A673 (cell line): ENCODE measurements around the gene MTCH1. TPM values are rescaled to one million over a fixed set of nuclear protein-coding genes. Genes with fewer than 3 reads are reported as not detected.

ENCODE experiments used
- BruUV-seq: library from RNA; stranded (reverse); fragments of 400-500 nt; replicated peaks from 2 replicates; lab custom pipeline; 2021; lab: Mats Ljungman, UMichigan
- CTCF ChIA-PET: fragments of 300-600 bp; sonication (Branson Sonifier 250); formaldehyde crosslinking; loops from one replicate; lab custom pipeline; 2022; ENCODE audit warnings: antibody characterized with exemption; lab: Charles Lee
- POLR2A ChIA-PET: fragments of 300-600 bp; sonication (Branson Sonifier 250); formaldehyde crosslinking; loops from one replicate; lab custom pipeline; 2022; ENCODE audit warnings: antibody characterized with exemption; ENCODE audit not compliant: low non-redundant PET; lab: Charles Lee
- DNase-seq: peaks from one replicate; pipeline ENCODE4 v3.0.0-alpha.2; 2015; ENCODE audit warnings: low spot score
- H3K27ac ChIP-seq: fragments of 200-600 bp; sonication (generic); 2 replicates; pipeline ENCODE4 v1.5.1; 2016; ENCODE audit warnings: mixed run types, low read depth, mild to moderate bottlenecking, mixed read lengths, antibody characterized with exemption, low read length; ENCODE audit not compliant: poor library complexity, severe bottlenecking
- H3K27me3 ChIP-seq: fragments of 200-600 bp; sonication (generic); replicated peaks from 2 replicates; pipeline ENCODE4 v1.6.1; 2017; ENCODE audit warnings: mixed run types, low read depth, mild to moderate bottlenecking, mixed read lengths, antibody characterized with exemption, low read length; ENCODE audit not compliant: insufficient read depth, poor library complexity
- H3K36me3 ChIP-seq: fragments of 200-600 bp; sonication (generic); 2 replicates; pipeline ENCODE4 v1.6.1; 2016; ENCODE audit warnings: mixed run types, mild to moderate bottlenecking, mixed read lengths, antibody characterized with exemption, low read length; ENCODE audit not compliant: insufficient read depth, poor library complexity, severe bottlenecking
- H3K4me1 ChIP-seq: fragments of 200-600 bp; sonication (generic); 2 replicates; pipeline ENCODE4 v1.6.1; 2017; ENCODE audit warnings: mixed run types, mild to moderate bottlenecking, mixed read lengths, antibody characterized with exemption, low read length; ENCODE audit not compliant: insufficient read depth, poor library complexity, severe bottlenecking
- H3K4me3 ChIP-seq: fragments of 200-600 bp; sonication (generic); 2 replicates; pipeline ENCODE4 v1.5.1; 2016; ENCODE audit warnings: low read depth, mixed run types, mild to moderate bottlenecking, mixed read lengths, low read length; ENCODE audit not compliant: poor library complexity, severe bottlenecking
- H3K9me3 ChIP-seq: fragments of 200-600 bp; sonication (generic); 2 replicates; pipeline ENCODE4 v1.6.1; 2016; ENCODE audit warnings: mixed run types, low read depth, mild to moderate bottlenecking, mixed read lengths, antibody characterized with exemption, low read length; ENCODE audit not compliant: poor library complexity, severe bottlenecking
- CTCF ChIP-seq: fragments of 300-800, 200-600 bp; sonication (generic); conservative IDR thresholded peaks from 2 replicates; pipeline ENCODE4 v1.5.1; 2017; ENCODE audit warnings: low read depth, mild to moderate bottlenecking, antibody characterized with exemption, low read length, moderate library complexity, mixed read lengths
- EZH2 ChIP-seq: fragments of 200-600 bp; sonication (generic); IDR thresholded peaks from 2 replicates; pipeline ENCODE4 v1.6.1; 2017; ENCODE audit warnings: borderline replicate concordance, low read depth, mild to moderate bottlenecking, mixed read lengths, antibody characterized with exemption, low read length; ENCODE audit not compliant: poor library complexity, severe bottlenecking
- intact Hi-C: fragments of 100-400 bp; cut with micrococcal nuclease; formaldehyde crosslinking; loops from one replicate; pipeline ENCODE4 v1.10.0; 2022; ENCODE audit not compliant: unreplicated experiment
- total RNA-seq: library from RNA; stranded (reverse); gene quantifications from 2 replicates; pipeline ENCODE4 v1.2.3, GENCODE V29; 2021

The MTCH1 gene
- total RNA-seq, 1 experiment from 2014 or later = 242 TPM

DNA sequence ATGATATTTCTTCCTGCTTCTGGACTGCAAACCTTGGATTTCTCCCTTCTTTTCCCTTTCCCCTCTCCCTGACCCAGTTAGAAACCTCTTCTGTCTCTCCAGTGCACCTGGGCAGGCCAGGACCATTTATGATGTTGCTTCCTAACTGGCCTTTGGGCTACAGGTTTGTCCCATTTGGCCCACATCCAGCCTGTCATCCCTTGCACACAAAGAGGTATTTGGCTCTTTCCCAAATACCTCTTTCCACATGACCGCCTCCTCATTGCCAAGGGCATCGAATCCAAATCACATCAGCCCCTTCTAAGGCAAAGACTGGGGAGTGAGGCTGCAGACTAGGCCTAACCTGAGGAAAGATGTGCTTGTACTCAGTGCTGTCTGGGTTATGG is 33.1 kb upstream of the MTCH1 start:
- Histone ChIP-seq H3K36me3 (no peaks in the 10 kb centered on the region), H3K27ac (no peak overlapping the region), H3K9me3 (no peaks in the 10 kb centered on the region), H3K4me1 (no peaks in the 10 kb centered on the region), H3K27me3 (no peaks in the 10 kb centered on the region), H3K4me3 (no peak overlapping the region)
- intact Hi-C loops = loop anchor here (2.0 kb wide), 1 partner anchor 154 kb away; no protein-coding TSS in a partner anchor
- DNase-seq = peak; percentile 20
- TF ChIP-seq EZH2 (no peak), CTCF (no peak)
- POLR2A ChIA-PET = no interaction called here
- CTCF ChIA-PET = interaction anchor here (1.8 to 3.7 kb wide), 3 partner anchors 143 to 191 kb away, joined by 5 to 68 read pairs (median 17); no protein-coding TSS in a partner anchor
- no TSS peak for BruUV-seq

DNA sequence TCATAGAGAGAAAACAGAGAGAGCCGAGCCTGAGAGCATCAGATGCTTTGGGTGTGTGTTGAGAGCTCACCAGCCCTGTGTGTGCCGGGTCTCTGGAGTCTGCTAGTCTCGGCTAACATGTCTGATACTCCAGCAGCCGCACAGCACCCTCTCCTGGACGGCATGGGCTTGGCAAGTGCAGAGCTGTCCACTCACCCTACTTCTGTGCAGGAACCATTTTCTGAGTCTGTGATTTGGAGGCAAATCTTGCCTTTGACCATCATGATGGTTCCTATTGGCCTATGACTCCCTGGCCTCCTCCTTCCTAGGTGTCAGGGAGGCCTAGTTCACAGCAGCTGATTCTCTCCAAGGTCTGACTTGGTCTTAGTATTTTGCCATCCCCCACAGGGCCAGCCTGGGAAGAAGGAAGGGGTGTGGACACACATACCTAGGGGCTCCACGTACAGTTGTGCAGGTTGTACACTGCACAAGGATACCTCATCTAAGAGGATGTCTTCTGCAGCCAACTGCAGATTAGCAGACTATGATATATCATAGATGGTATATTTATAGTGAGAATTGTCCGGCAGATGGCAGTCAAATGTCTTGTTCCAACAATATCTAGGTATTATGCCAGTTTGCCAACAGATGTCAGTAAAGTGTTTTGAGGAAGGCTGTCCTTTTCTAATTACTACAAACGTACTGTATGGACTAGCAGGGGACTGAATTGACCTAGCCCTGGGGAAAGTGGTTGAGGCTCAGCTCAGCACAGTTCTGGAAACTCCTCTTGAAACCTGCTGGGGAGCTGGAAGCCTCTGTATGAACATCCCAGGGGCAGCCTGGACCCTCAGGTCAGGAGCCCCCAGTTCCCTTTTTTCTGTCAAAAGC is 32.4 kb upstream of the MTCH1 start:
- H3K27ac ChIP-seq = no peak overlapping the region
- ChIA-PET POLR2A (no interaction called here), CTCF (interaction anchor here (0.6 to 3.7 kb wide), 23 partner anchors 11 to 562 kb away, joined by 3 to 68 read pairs (median 4); partner anchors contain the start of gene C6orf89)
- no peaks in the 10 kb centered on the region for H3K9me3 ChIP-seq
- H3K4me1 ChIP-seq = no peaks in the 10 kb centered on the region
- intact Hi-C loops = loop anchor here (1.0 to 2.0 kb wide), 4 partner anchors 133 to 252 kb away; partner anchors contain the start of gene C6orf89
- no peaks in the 10 kb centered on the region for H3K27me3 ChIP-seq
- no peak overlapping the region for H3K4me3 ChIP-seq
- no peaks in the 10 kb centered on the region for H3K36me3 ChIP-seq
- BruUV-seq = no TSS peak
- TF ChIP-seq CTCF (peak; percentile 87), EZH2 (no peak)
- DNase-seq = peak; percentile 89

DNA sequence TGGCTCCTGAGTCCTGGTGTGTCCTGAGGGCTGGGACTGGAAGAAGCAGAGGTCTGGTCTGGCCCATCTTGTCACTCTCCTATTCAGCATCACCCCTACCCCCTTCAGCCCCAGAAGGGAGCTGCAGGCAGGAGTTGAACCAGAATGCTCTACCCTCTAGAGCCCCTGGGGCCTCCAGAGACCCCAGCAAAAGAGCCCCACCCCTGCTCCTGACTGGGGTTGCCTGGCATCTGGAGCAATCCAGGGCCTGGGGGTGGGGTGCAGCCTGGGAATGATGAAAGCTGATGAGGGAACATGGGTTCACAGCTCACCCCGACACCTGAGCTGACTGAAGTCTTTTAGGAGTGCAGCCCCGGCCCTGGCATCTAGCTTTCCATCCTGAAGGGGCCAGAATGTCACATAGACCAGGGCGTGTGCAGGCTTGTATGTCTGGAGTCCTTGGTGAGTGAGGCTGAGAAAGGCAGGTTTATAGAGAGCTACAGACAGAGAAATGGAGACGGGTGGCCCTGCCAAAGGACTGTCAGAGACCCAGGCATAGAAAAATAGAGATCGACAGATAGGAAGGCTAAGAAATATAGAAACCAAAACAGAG is 31.7 kb upstream of the MTCH1 start:
- Histone ChIP-seq H3K9me3 (no peaks in the 10 kb centered on the region), H3K4me3 (no peak overlapping the region), H3K36me3 (no peaks in the 10 kb centered on the region), H3K27ac (no peak overlapping the region), H3K27me3 (no peaks in the 10 kb centered on the region), H3K4me1 (no peaks in the 10 kb centered on the region)
- CTCF ChIA-PET = interaction anchor here (0.5 to 3.7 kb wide), 22 partner anchors 11 to 561 kb away, joined by 3 to 68 read pairs (median 4); partner anchors contain the start of gene C6orf89
- POLR2A ChIA-PET = no interaction called here
- intact Hi-C loops = loop anchor here (1.0 to 2.0 kb wide), 4 partner anchors 132 to 251 kb away; partner anchors contain the start of gene C6orf89
- no TSS peak for BruUV-seq
- TF ChIP-seq EZH2 (no peak), CTCF (no peak)
- DNase-seq = no peak
